ENCODE data around the gene CUL1.
A peak's percentile ranks its signal among the peaks of the same experiment; 100 is the strongest.

CUL1 gene

GRCh38 chr7:148754912-148755311, 56.2 kb downstream of the CUL1 start:
- no peaks in the 10 kb centered on the region for H3K27me3 Mint-ChIP-seq (ENCODE audit: low read depth, poor library complexity)
- H3K4me3 Mint-ChIP-seq, result no peak overlapping the region
- DNase-seq, result no peak
- H3K9me3 Mint-ChIP-seq, result peaks cover 3% of the 10 kb centered on the region
- peaks cover 72% of the 10 kb centered on the region for H3K36me3 Mint-ChIP-seq (ENCODE audit: low read depth)
- peak overlapping the region; percentile 78 for H3K27ac Mint-ChIP-seq
- H3K4me1 Mint-ChIP-seq, result no peaks in the 10 kb centered on the region
- TF ChIP-seq, protein P1, sequence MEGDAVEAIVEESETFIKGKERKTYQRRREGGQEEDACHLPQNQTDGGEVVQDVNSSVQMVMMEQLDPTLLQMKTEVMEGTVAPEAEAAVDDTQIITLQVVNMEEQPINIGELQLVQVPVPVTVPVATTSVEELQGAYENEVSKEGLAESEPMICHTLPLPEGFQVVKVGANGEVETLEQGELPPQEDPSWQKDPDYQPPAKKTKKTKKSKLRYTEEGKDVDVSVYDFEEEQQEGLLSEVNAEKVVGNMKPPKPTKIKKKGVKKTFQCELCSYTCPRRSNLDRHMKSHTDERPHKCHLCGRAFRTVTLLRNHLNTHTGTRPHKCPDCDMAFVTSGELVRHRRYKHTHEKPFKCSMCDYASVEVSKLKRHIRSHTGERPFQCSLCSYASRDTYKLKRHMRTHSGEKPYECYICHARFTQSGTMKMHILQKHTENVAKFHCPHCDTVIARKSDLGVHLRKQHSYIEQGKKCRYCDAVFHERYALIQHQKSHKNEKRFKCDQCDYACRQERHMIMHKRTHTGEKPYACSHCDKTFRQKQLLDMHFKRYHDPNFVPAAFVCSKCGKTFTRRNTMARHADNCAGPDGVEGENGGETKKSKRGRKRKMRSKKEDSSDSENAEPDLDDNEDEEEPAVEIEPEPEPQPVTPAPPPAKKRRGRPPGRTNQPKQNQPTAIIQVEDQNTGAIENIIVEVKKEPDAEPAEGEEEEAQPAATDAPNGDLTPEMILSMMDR (IDR thresholded peaks at IDR 0.05), result no peak

DNA sequence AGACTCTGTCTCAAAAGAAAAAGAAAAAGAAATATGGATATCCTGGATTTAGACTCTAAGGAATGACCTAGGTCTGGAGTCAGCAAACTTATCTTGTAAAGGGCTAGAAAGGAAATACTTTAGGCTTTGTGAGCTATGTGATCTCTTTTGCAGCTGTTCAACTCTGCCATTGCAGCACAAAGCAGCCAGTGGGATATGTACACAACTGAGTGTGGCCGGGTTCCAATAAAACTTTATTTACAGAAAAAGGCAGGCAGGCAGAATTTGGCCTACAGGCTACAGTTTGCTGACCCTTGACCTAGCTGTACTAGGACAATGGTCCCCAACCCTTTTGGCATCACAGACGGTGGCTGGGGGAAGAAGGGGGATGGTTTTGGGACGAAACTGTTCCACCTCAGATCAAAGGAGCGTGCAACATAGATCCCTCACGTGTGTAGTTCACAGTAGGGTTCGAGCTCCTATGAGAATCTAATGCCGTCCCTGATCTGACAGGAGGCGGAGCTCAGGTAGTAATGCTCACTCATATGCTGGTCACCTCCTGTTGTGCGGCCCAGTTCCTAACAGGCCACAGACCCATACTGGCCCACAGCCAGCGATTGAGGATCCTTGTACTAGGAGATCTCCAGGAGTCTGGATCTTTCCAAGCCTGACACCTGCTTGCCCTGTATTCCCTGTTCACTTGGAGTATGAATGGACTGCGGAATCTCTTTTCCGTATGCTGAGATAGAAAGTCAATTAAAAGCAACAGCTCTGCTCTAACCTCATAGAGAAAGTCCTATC, 63.0 kb downstream of the CUL1 start:
- Mint-ChIP-seq H3K36me3 (ENCODE audit: low read depth) (peaks cover 50% of the 10 kb centered on the region), H3K27me3 (ENCODE audit: low read depth, poor library complexity) (peaks cover 3% of the 10 kb centered on the region), H3K27ac (no peak overlapping the region), H3K9me3 (no peaks in the 10 kb centered on the region), H3K4me1 (no peaks in the 10 kb centered on the region), H3K4me3 (no peak overlapping the region)
- TF ChIP-seq, protein P1 (IDR thresholded peaks at IDR 0.05), result no peak
- DNase-seq, result no peak

DNA sequence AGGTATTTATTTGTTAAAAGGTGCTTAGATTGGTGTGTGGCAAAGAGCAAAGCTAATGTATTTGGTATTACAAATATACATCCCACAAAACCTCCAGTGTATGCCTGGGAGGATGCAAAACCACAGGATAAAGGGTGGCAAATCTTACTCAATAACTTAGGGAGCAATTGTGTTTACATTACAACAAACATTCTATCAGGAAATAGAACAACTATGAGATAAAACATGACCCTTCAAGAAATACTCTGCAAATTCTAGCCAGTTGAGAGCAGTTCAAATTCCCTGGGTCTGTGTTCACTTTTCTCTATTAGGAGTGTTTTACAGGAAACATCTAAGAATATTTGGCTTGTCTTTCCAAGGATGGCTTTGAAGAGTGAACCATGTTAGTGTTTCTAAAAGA, 64.9 kb downstream of the CUL1 start:
- TF ChIP-seq, protein P1 (IDR thresholded peaks at IDR 0.05), result no peak
- no peak for DNase-seq
- peak overlapping the region; percentile 50 for H3K27ac Mint-ChIP-seq
- H3K9me3 Mint-ChIP-seq, result no peaks in the 10 kb centered on the region
- H3K27me3 Mint-ChIP-seq (ENCODE audit: low read depth, poor library complexity), result peaks cover 3% of the 10 kb centered on the region
- H3K36me3 Mint-ChIP-seq (ENCODE audit: low read depth), result peaks cover 56% of the 10 kb centered on the region
- H3K4me1 Mint-ChIP-seq, result no peaks in the 10 kb centered on the region
- H3K4me3 Mint-ChIP-seq, result no peak overlapping the region

GRCh38 chr7:148770004-148770403, 71.3 kb downstream of the CUL1 start:
- H3K27ac Mint-ChIP-seq, result no peak overlapping the region
- no peaks in the 10 kb centered on the region for H3K9me3 Mint-ChIP-seq
- peaks cover 3% of the 10 kb centered on the region for H3K27me3 Mint-ChIP-seq (ENCODE audit: low read depth, poor library complexity)
- H3K4me1 Mint-ChIP-seq, result peaks cover 27% of the 10 kb centered on the region
- no peak for DNase-seq
- TF ChIP-seq, protein P1 (IDR thresholded peaks at IDR 0.05), result no peak
- H3K36me3 Mint-ChIP-seq (ENCODE audit: low read depth), result peaks cover 47% of the 10 kb centered on the region
- no peak overlapping the region for H3K4me3 Mint-ChIP-seq

DNA sequence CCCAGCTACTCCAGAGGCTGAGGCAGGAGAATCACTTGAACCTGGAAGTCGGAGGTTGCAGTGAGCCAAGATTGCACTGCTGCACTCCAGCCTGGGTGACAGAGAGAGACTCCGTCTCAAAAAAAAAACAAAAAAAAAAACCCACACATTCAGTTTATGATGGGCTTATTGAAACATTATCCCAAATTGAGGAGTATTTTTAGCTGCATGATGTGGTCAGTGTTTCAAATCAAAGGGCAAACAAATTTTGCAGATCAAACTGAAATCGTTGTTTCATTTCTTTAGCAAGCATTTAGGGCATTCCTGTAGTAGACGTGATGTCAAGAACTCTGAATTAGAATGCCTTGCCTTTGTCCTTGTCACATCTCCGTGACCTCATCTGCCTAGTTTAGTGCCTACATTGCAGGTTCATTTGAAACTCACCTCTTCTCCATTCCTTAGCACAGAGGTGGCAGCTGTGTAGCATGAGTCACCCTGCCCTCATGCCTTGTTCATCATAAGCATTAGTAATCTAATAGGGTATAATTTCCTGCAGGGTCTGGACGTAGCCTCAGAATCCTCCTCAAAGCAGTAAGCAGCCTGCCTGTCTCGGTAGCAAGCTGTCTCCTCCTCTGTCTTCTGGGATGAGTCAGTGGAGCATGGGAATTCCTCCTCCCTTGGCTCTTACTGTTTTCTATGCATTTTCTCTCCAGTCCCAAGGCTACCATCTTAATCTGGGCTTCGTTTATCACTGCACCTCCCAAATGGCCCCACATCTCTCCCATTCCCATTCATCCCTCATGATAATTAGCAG, 73.8 kb downstream of the CUL1 start:
- no peak for DNase-seq
- Mint-ChIP-seq H3K9me3 (no peaks in the 10 kb centered on the region), H3K4me3 (no peak overlapping the region), H3K27ac (peak overlapping the region; percentile 52), H3K27me3 (ENCODE audit: low read depth, poor library complexity) (no peaks in the 10 kb centered on the region), H3K36me3 (ENCODE audit: low read depth) (peaks cover 49% of the 10 kb centered on the region), H3K4me1 (peaks cover 27% of the 10 kb centered on the region)
- TF ChIP-seq, protein P1 (IDR thresholded peaks at IDR 0.05), result no peak
